IMR-90 (cell line): ENCODE results near the gene TNIP2. TPM values are rescaled to one million over a fixed set of nuclear protein-coding genes. Genes with fewer than 3 reads are reported as not detected.

Source experiments
- ATAC-seq: fragments of 200-7000 bp; cut with Tn5 transposase; 2 replicates; pipeline ENCODE4 v1.9.1; 2020; ENCODE audit warnings: low read depth, mild to moderate bottlenecking, moderate library complexity
- BruUV-seq: library from RNA; stranded (reverse); fragments of 400-500 nt; replicated peaks from 2 replicates; lab custom pipeline; 2021; lab: Mats Ljungman, UMichigan
- CTCF ChIA-PET: fragments of 300-600 bp; formaldehyde crosslinking; extraction: SDS; loops from one replicate; lab custom pipeline; 2021; ENCODE audit warnings: antibody characterized with exemption; lab: Yijun Ruan, JAX
- POLR2A ChIA-PET: fragments of 300-600 bp; sonication (Branson Sonifier 250); formaldehyde crosslinking; loops from one replicate; lab custom pipeline; 2022; ENCODE audit warnings: antibody characterized with exemption; ENCODE audit not compliant: unreplicated experiment; lab: Charles Lee
- DNase-seq: peaks from one replicate; pipeline ENCODE4 v3.0.0; 2013
- H2AFZ ChIP-seq: replicated peaks from 2 replicates; pipeline ENCODE3; 2013; ENCODE audit warnings: low read length, mild to moderate bottlenecking; ENCODE audit not compliant: poor library complexity
- H2AK5ac ChIP-seq: 2 replicates; pipeline ENCODE4 v1.6.1; 2013; ENCODE audit warnings: low read depth, low read length, inconsistent platforms
- H2AK9ac ChIP-seq: replicated peaks from 2 replicates; pipeline ENCODE3; 2013; ENCODE audit warnings: mild to moderate bottlenecking, low read depth, low read length, moderate library complexity; ENCODE audit not compliant: poor library complexity
- H2BK120ac ChIP-seq: 2 replicates; pipeline ENCODE4 v1.6.1; 2013; ENCODE audit warnings: low read depth, low read length, inconsistent platforms
- H2BK15ac ChIP-seq: 3 replicates; pipeline ENCODE4 v1.6.1; 2013; ENCODE audit warnings: low read depth, low read length, inconsistent platforms
- H2BK20ac ChIP-seq: 2 replicates; pipeline ENCODE4 v1.6.1; 2013; ENCODE audit warnings: low read depth, mild to moderate bottlenecking, inconsistent platforms, low read length, moderate library complexity
- H2BK5ac ChIP-seq: 2 replicates; pipeline ENCODE4 v1.6.1; 2013; ENCODE audit warnings: mild to moderate bottlenecking, low read depth, low read length, inconsistent platforms; ENCODE audit not compliant: poor library complexity, severe bottlenecking
- H3K14ac ChIP-seq: replicated peaks from 2 replicates; pipeline ENCODE4 v1.6.1; 2013; ENCODE audit warnings: low read depth, low read length, inconsistent platforms
- H3K18ac ChIP-seq: 2 replicates; pipeline ENCODE4 v1.6.1; 2013; ENCODE audit warnings: low read depth, low read length, control low read depth
- H3K23ac ChIP-seq: 2 replicates; pipeline ENCODE4 v1.6.1; 2013; ENCODE audit warnings: low read depth, low read length, inconsistent platforms
- H3K27ac ChIP-seq: 2 replicates; pipeline ENCODE4 v1.5.1; 2013; ENCODE audit warnings: mild to moderate bottlenecking, control low read depth, low read length; ENCODE audit not compliant: insufficient read depth
- H3K27me3 ChIP-seq: 2 replicates; pipeline ENCODE4 v1.6.1; 2013; ENCODE audit warnings: low read length; ENCODE audit not compliant: control insufficient read depth, insufficient read depth
- H3K36me3 ChIP-seq: 2 replicates; pipeline ENCODE4 v1.6.1; 2013; ENCODE audit warnings: low read length, mixed read lengths; ENCODE audit not compliant: control insufficient read depth, insufficient read depth
- H3K4ac ChIP-seq: 2 replicates; pipeline ENCODE4 v1.6.1; 2013; ENCODE audit warnings: low read depth, low read length, inconsistent platforms
- H3K4me1 ChIP-seq: 2 replicates; pipeline ENCODE4 v1.6.1; 2013; ENCODE audit warnings: low read length, mixed read lengths; ENCODE audit not compliant: control insufficient read depth, insufficient read depth
- H3K4me2 ChIP-seq: 2 replicates; pipeline ENCODE4 v1.6.1; 2013; ENCODE audit warnings: low read depth, mild to moderate bottlenecking, control low read depth, low read length, moderate library complexity
- H3K4me3 ChIP-seq: 2 replicates; pipeline ENCODE4 v1.5.1; 2013; ENCODE audit warnings: low read depth, mild to moderate bottlenecking, control low read depth, low read length, moderate library complexity; ENCODE audit not compliant: insufficient read depth
- H3K56ac ChIP-seq: 2 replicates; pipeline ENCODE4 v1.6.1; 2013; ENCODE audit warnings: low read length, inconsistent platforms; ENCODE audit not compliant: insufficient read depth; ENCODE audit errors: extremely low read depth
- H3K79me1 ChIP-seq, 2 experiments: 2 replicates each; pipeline ENCODE4 v1.6.1; 2013; ENCODE audit warnings: low read length in 2 of 2, inconsistent platforms in 1 of 2, low read depth in 1 of 2
- H3K9ac ChIP-seq: 2 replicates; pipeline ENCODE4 v1.6.1; 2013; ENCODE audit warnings: low read depth, low read length, control low read depth
- H3K9me1 ChIP-seq: 2 replicates; pipeline ENCODE4 v1.6.1; 2013; ENCODE audit warnings: low read length, inconsistent platforms; ENCODE audit not compliant: insufficient read depth
- H3K9me3 ChIP-seq: 2 replicates; pipeline ENCODE4 v1.6.1; 2013; ENCODE audit warnings: low read length; ENCODE audit not compliant: control insufficient read depth, insufficient read depth
- H4K20me1 ChIP-seq: 2 replicates; pipeline ENCODE4 v1.6.1; 2013; ENCODE audit warnings: low read length, inconsistent platforms; ENCODE audit not compliant: insufficient read depth
- H4K5ac ChIP-seq: 2 replicates; pipeline ENCODE4 v1.6.1; 2013; ENCODE audit warnings: mild to moderate bottlenecking, low read depth, low read length, control low read depth
- H4K8ac ChIP-seq, 2 experiments: 2 replicates each; pipeline ENCODE4 v1.6.1; 2013; ENCODE audit warnings: low read depth in 2 of 2, low read length in 2 of 2, control low read depth in 1 of 2, inconsistent platforms in 1 of 2
- H4K91ac ChIP-seq: 2 replicates; pipeline ENCODE4 v1.6.1; 2013; ENCODE audit warnings: low read depth, low read length, inconsistent platforms; ENCODE audit not compliant: insufficient read depth
- CHD1 ChIP-seq: IDR thresholded peaks from 2 replicates; pipeline ENCODE4 v1.6.1; 2012; ENCODE audit warnings: low read depth, low read length, improper control_type of control experiment
- FOS ChIP-seq: fragments of 150-350 bp; IDR thresholded peaks from 2 replicates; pipeline ENCODE4 v1.6.1; 2016; ENCODE audit warnings: low read depth, low read length
- WGBS, 2 experiments: methylation state at CpG; one replicate each; pipeline versions ENCODE4 v1.1.5 to v1.1.7; 2013; ENCODE audit warnings: missing lambda C conversion rate in 2 of 2; ENCODE audit not compliant: insufficient read length in 1 of 2; ENCODE audit errors: extremely low coverage in 2 of 2; 5-methylcytosine and 5-hydroxymethylcytosine counted together
- dilution Hi-C: fragments of 300-500 bp; cut with HindIII; formaldehyde crosslinking; loops from one replicate; pipeline ENCODE4 v1.14.3; 2018; ENCODE audit warnings: low sequenced_read_pairs; ENCODE audit not compliant: unreplicated experiment
- in situ Hi-C: fragments of 300-500 bp; cut with MboI; formaldehyde crosslinking; loops from 3 replicates; pipeline ENCODE4 v1.14.3; 2019; ENCODE audit warnings: low sequenced_read_pairs, inconsistent platforms, mixed read lengths
- intact Hi-C: fragments of 100-400 bp; cut with micrococcal nuclease; formaldehyde crosslinking; loops from 2 replicates; pipeline ENCODE4 v1.10.0; 2022
- polyA plus RNA-seq, 3 experiments: library from polyadenylated mRNA; depleted of rRNA; stranded (reverse); fragments of >200 nt; gene quantifications; 2 replicates each; pipeline ENCODE4 v1.2.3, GENCODE V29; 2012; ENCODE audit warnings: low replicate concordance in 1 of 3
- total RNA-seq: library from RNA; depleted of rRNA; stranded (reverse); fragments of >200 nt; gene quantifications from 2 replicates; pipeline ENCODE4 v1.2.3, GENCODE V29; 2012

Gene TNIP2
- total and polyA plus RNA-seq, 2 of the 4 experiments (the other 2 are of a cell fraction), result 33.3 to 38.5 TPM

- no peaks in the 10 kb centered on the region for H3K27me3 ChIP-seq
- dilution Hi-C loops, result no loop called here
- in situ Hi-C loops, result no loop called here
- ATAC-seq, result peak; percentile 77
- H3K9me3 ChIP-seq, result no peaks in the 10 kb centered on the region
- H3K36me3 ChIP-seq, result 0 out of 2 replicates have a peak, but pooled peaks cover 2% of the 10 kb centered on the region
- peak overlapping the region; percentile 94 for H3K27ac ChIP-seq
- ChIA-PET CTCF (no interaction called here), POLR2A (no interaction called here)
- no peak for TF ChIP-seq CHD1
- TF ChIP-seq FOS, result peak; percentile 71; the same call in 1 of the 2 replicates
- peak overlapping the region; percentile 72 for H3K14ac ChIP-seq
- peak overlapping the region; percentile 91 for H2AFZ ChIP-seq
- H4K5ac ChIP-seq, result peak overlapping the region; percentile 75
- peak overlapping the region; percentile 73 to 95 for H4K8ac ChIP-seq
- peak overlapping the region; percentile 93 for H3K4ac ChIP-seq
- intact Hi-C loops, result no loop called here
- peak overlapping the region; percentile 97 for H2AK5ac ChIP-seq
- peak overlapping the region; percentile 54 for H3K9ac ChIP-seq
- H2BK5ac ChIP-seq, result peak overlapping the region; percentile 80
- peak; percentile 37 for DNase-seq
- peak overlapping the region; percentile 47 for H2BK20ac ChIP-seq
- H3K4me2 ChIP-seq, result peak overlapping the region; percentile 20
- no peaks in the 10 kb centered on the region; the same call in 1 of the 2 replicates for H3K9me1 ChIP-seq
- H2BK15ac ChIP-seq, result peak overlapping the region; percentile 28; the same call in 2 of the 3 replicates
- H2AK9ac ChIP-seq, result peak overlapping the region; percentile 99
- peak overlapping the region; percentile 85 for H2BK120ac ChIP-seq
- peak overlapping the region; percentile 78 for H4K91ac ChIP-seq
- no peaks in the 10 kb centered on the region for H4K20me1 ChIP-seq
- no peak overlapping the region for H3K4me3 ChIP-seq
- peaks cover 41% of the 10 kb centered on the region for H3K4me1 ChIP-seq
- peak overlapping the region; percentile 92; the same call in 1 of the 2 replicates for H3K23ac ChIP-seq
- H3K79me1 ChIP-seq, result peaks cover 5 to 86% of the 10 kb centered on the region in 2 experiments
- WGBS, 2 experiments, result 17% methylated on average over 16 of the region's 29 CpGs; no CpG with 5 or more reads in 1 of the 2 experiments
- no TSS peak for BruUV-seq
- H3K18ac ChIP-seq, result peak overlapping the region; percentile 75
- H3K56ac ChIP-seq, result peak overlapping the region; percentile 52; the same call in 1 of the 2 replicates
Measured at GRCh38 chr4:2800691-2801596, 44.8 kb upstream of the TNIP2 start.
